AG04449 (cell line): ENCODE data around the gene TMEM161A.

Experiments used
- CTCF ChIA-PET: fragments of 350-600 bp; formaldehyde crosslinking; extraction: SDS; loops from one replicate; lab custom pipeline; 2021; ENCODE audit warnings: antibody characterized with exemption; lab: Yijun Ruan, JAX
- POLR2A ChIA-PET: fragments of 400-600, 350-600 bp; formaldehyde crosslinking; extraction: SDS; loops from one replicate; lab custom pipeline; 2020; ENCODE audit warnings: antibody characterized with exemption, inconsistent platforms; lab: Yijun Ruan, JAX
- DNase-seq: peaks from one replicate; pipeline ENCODE4 v3.0.0-alpha.2; 2010; ENCODE audit warnings: low read depth, low spot score
- H3K4me3 ChIP-seq: 2 replicates; pipeline ENCODE4 v1.5.1; 2011; ENCODE audit warnings: low read depth, mild to moderate bottlenecking, control low read depth, low read length
- CTCF ChIP-seq: IDR thresholded peaks from one replicate; pipeline ENCODE4 v1.5.1; 2011; ENCODE audit warnings: mild to moderate bottlenecking, moderate library complexity, low read length, control low read depth, inconsistent platforms; ENCODE audit not compliant: insufficient read depth; ENCODE audit errors: missing control alignments

Gene TMEM161A

GRCh38 chr19:19133985-19134384 lies 4.3 kb downstream of the TMEM161A start:
- DNase-seq: no peak
- ChIA-PET POLR2A (interaction anchor here (0.5 kb wide), 1 partner anchor 501 kb away, joined by 3 read pairs; no protein-coding TSS in a partner anchor), CTCF (interaction anchor here (1.1 kb wide), 1 partner anchor 12 kb away, joined by 3 read pairs; no protein-coding TSS in a partner anchor)
- TF ChIP-seq CTCF: no peak
- H3K4me3 ChIP-seq: no peak overlapping the region

- no peak for DNase-seq
- ChIA-PET POLR2A (no interaction called here), CTCF (interaction anchor here (1.1 to 1.4 kb wide), 3 partner anchors 8 to 13 kb away, joined by 3 to 4 read pairs (median 4); no protein-coding TSS in a partner anchor)
- H3K4me3 ChIP-seq: no peak overlapping the region
- TF ChIP-seq CTCF: no peak
Observed at GRCh38 chr19:19132912-19133311, 5.4 kb downstream of the TMEM161A start.

GRCh38 chr19:19131989-19132388 lies 6.3 kb downstream of the TMEM161A start:
- ChIA-PET CTCF (interaction anchor here (1.2 to 1.4 kb wide), 2 partner anchors 9 to 14 kb away, joined by 4 read pairs; no protein-coding TSS in a partner anchor), POLR2A (no interaction called here)
- DNase-seq: no peak
- TF ChIP-seq CTCF: no peak
- H3K4me3 ChIP-seq: no peak overlapping the region

- CTCF ChIA-PET: no interaction called here
- TF ChIP-seq CTCF: no peak
- DNase-seq: no peak
Observed at GRCh38 chr19:19126102-19126501, 12.2 kb downstream of the TMEM161A start.

GRCh38 chr19:19123386-19123785 lies 14.9 kb downstream of the TMEM161A start:
- no peak overlapping the region for H3K4me3 ChIP-seq
- ChIA-PET CTCF (no interaction called here), POLR2A (no interaction called here)
- no peak for TF ChIP-seq CTCF
- no peak for DNase-seq

More at GRCh38 chr19:19126102-19126501, 12.2 kb downstream of the TMEM161A start:
- POLR2A ChIA-PET: no interaction called here
- H3K4me3 ChIP-seq: no peak overlapping the region

- no peak overlapping the region for H3K4me3 ChIP-seq
- no peak for TF ChIP-seq CTCF
- no peak for DNase-seq
- ChIA-PET CTCF (interaction anchor here (1.2 kb wide), 1 partner anchor 23 kb away, joined by 3 read pairs; no protein-coding TSS in a partner anchor), POLR2A (no interaction called here)
Observed at GRCh38 chr19:19122902-19123301, 15.4 kb downstream of the TMEM161A start.
